HFFc6 (cell line): ENCODE results near the gene MOSPD3. TPM values are rescaled to one million over a fixed set of nuclear protein-coding genes. Genes with fewer than 3 reads are reported as not detected.

Experiments
- DNase-seq: peaks from one replicate; pipeline ENCODE4 v3.0.0-alpha.2; 2018
- H3K27ac Mint-ChIP-seq: 2 replicates; pipeline ENCODE4 v1.8.0; 2020; ENCODE audit warnings: mild to moderate bottlenecking, mixed read lengths
- H3K27me3 Mint-ChIP-seq: 2 replicates; pipeline ENCODE4 v1.8.0; 2021; ENCODE audit warnings: mild to moderate bottlenecking, moderate library complexity, mixed read lengths; ENCODE audit not compliant: insufficient read depth
- H3K36me3 Mint-ChIP-seq: 2 replicates; pipeline ENCODE4 v1.8.0; 2021; ENCODE audit warnings: low read depth, mixed read lengths
- H3K4me1 Mint-ChIP-seq: 2 replicates; pipeline ENCODE4 v1.8.0; 2020; ENCODE audit warnings: low read depth, mixed read lengths
- H3K4me3 Mint-ChIP-seq: 2 replicates; pipeline ENCODE4 v1.8.0; 2020; ENCODE audit warnings: mild to moderate bottlenecking, moderate library complexity, mixed read lengths
- H3K9me3 Mint-ChIP-seq: 2 replicates; pipeline ENCODE4 v1.8.0; 2020; ENCODE audit warnings: mild to moderate bottlenecking, mixed read lengths
- total RNA-seq, 6 experiments: library from RNA; stranded (reverse); fragmentation: NEBNext Ultra II Directional; extraction: Animal tissue kit (Norgen Biotek cat#: 25700); gene quantifications; 2 replicates in 1 of 6; 3 replicates in 5 of 6; pipeline ENCODE4 v1.2.3, GENCODE V29; 2021
- TF ChIP-seq, protein P1 (sequence below): fragments of 200-600 bp; sonication (generic); IDR thresholded peaks from 2 replicates; pipeline ENCODE4 v1.5.0; 2021; ENCODE audit warnings: antibody characterized with exemption, mild to moderate bottlenecking

MOSPD3 gene
- total RNA-seq, 6 experiments from 2014 or later = 14.6 to 19.0 (median 17.4) TPM

DNA sequence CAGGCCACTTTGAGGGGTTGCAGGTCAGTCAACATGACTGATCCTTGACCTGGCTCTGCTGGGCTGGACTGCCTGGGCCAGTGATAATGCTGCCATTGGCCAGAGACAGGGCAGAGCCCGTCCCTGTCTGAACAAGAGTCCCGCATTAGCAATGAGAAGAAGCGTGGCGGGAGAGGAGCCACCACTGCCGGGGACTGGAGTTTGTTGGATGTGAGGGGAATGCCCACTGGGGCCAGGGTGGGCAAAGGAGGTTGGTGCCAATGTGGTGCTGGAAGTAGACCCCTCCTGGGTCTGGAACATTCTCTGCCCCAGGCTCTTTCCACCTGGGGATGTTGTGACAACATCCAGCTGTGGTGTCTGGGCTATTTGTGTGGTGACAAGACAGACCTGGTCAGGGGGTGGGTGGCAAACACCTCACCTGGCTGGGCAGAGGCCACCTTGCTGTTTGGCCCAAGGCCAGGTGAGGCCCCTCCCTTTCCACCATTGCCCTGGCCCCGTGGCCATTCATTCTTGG lies 46.3 kb upstream of the MOSPD3 start:
- no peak overlapping the region for H3K4me3 Mint-ChIP-seq
- peaks cover 15% of the 10 kb centered on the region; the same call in 1 of the 2 replicates for H3K4me1 Mint-ChIP-seq
- no peaks in the 10 kb centered on the region for H3K36me3 Mint-ChIP-seq
- peaks cover 6% of the 10 kb centered on the region for H3K27me3 Mint-ChIP-seq
- DNase-seq = no peak
- TF ChIP-seq, protein P1, sequence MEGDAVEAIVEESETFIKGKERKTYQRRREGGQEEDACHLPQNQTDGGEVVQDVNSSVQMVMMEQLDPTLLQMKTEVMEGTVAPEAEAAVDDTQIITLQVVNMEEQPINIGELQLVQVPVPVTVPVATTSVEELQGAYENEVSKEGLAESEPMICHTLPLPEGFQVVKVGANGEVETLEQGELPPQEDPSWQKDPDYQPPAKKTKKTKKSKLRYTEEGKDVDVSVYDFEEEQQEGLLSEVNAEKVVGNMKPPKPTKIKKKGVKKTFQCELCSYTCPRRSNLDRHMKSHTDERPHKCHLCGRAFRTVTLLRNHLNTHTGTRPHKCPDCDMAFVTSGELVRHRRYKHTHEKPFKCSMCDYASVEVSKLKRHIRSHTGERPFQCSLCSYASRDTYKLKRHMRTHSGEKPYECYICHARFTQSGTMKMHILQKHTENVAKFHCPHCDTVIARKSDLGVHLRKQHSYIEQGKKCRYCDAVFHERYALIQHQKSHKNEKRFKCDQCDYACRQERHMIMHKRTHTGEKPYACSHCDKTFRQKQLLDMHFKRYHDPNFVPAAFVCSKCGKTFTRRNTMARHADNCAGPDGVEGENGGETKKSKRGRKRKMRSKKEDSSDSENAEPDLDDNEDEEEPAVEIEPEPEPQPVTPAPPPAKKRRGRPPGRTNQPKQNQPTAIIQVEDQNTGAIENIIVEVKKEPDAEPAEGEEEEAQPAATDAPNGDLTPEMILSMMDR = no peak
- H3K27ac Mint-ChIP-seq = no peak overlapping the region
- H3K9me3 Mint-ChIP-seq = no peaks in the 10 kb centered on the region

DNA sequence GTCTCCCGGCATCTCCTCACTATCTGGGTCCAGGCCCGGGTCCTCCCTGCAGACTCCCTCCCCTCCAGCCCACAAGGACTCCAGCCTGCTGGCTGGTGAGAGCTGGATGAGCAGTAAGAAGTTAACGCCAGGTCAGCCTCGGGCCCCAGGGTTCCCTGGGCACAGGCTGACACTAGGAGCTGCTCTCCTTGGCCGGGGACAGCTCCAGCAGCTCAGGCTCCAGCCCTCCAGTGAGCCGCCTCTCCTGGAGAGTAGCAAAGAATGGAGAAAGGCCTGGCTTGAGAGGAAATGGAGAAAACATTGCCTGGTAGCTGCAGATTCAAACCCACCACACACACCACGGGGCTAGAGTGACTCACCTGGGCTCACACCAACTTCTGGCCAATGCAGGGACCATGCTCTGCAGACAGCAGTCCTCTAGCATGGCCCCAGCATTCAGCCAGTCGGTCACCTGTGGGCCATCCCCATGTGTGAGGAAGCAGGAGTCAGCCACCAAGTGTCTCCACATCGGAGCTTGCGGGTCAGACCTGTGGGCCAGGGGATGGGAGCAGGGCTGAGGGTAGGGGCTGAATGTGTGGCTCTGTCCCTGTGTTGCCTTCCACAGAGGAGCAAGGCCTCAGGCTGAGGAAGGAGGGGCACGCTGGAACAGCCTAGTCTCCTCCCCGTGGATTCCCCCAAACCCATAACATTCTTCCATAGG lies 45.2 kb upstream of the MOSPD3 start:
- H3K4me3 Mint-ChIP-seq = no peak overlapping the region
- TF ChIP-seq, protein P1 = no peak
- H3K4me1 Mint-ChIP-seq = peaks cover 15% of the 10 kb centered on the region; the same call in 1 of the 2 replicates
- peaks cover 10% of the 10 kb centered on the region for H3K27me3 Mint-ChIP-seq
- peak; percentile 24 for DNase-seq
- no peak overlapping the region; the same call in 1 of the 2 replicates for H3K27ac Mint-ChIP-seq
- H3K9me3 Mint-ChIP-seq = no peaks in the 10 kb centered on the region
- no peaks in the 10 kb centered on the region for H3K36me3 Mint-ChIP-seq

DNA sequence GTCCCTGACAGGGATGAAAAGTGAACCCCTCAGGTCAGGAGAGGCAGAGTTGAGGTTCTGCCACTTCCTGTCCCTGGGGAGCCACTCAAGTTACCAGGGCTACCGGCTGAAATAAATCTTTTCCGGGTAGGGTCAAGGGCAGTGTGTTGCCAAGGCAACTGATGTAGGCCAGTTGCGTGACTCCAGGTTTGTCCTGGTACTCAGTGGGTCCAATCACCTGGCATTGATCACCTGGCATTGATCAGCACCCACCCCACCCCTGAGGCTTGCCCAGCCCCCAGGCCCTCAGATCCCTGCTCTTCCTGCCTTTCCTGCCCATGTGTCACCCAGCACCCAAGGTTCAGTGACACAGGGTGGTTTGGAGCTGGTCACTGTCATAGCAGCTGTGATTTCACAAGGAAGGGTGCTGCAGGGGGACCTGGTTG lies 44.6 kb upstream of the MOSPD3 start:
- no peak overlapping the region for H3K4me3 Mint-ChIP-seq
- peaks cover 13% of the 10 kb centered on the region for H3K27me3 Mint-ChIP-seq
- no peak for DNase-seq
- H3K27ac Mint-ChIP-seq = no peak overlapping the region
- H3K4me1 Mint-ChIP-seq = peaks cover 15% of the 10 kb centered on the region; the same call in 1 of the 2 replicates
- no peaks in the 10 kb centered on the region for H3K9me3 Mint-ChIP-seq
- TF ChIP-seq, protein P1 = no peak
- no peaks in the 10 kb centered on the region for H3K36me3 Mint-ChIP-seq

DNA sequence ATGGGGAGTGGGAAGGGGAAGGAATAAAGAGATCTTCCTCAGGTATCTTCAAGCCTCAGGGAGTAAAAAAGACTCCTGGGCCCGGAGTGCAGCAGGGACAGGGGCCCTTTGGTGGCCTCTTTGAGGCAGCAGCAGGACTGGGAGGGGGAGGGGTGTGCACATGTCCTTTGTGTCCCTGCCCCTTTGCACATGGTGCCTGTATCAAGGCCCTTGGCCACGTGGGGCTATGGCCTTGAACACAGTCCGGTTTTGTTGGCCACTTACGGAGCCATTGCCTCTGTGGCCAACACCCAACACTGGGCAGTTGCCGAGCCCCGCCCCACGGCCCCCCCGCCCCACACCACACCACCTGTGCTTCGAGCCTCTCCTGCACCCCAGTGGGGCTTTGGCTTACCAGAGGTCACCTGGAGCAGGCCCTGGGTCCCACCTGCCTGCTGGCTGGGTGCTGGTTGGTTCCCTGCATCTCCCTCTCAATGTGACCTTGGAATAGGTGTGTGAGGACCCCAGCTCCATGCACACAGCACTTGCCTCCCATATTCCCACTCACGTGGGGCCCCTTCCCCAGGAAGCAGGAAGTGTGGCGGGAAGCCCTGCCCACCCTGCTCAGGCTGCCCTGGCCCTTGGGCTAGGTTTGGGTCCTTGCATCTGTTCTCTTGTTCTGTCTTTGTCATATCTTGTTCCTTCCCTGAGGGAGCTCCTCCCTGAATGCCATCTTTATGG lies 44.0 kb upstream of the MOSPD3 start:
- H3K27ac Mint-ChIP-seq = no peak overlapping the region
- DNase-seq = no peak
- no peak overlapping the region for H3K4me3 Mint-ChIP-seq
- peaks cover 15% of the 10 kb centered on the region; the same call in 1 of the 2 replicates for H3K4me1 Mint-ChIP-seq
- H3K36me3 Mint-ChIP-seq = no peaks in the 10 kb centered on the region
- no peaks in the 10 kb centered on the region for H3K9me3 Mint-ChIP-seq
- TF ChIP-seq, protein P1 = no peak
- H3K27me3 Mint-ChIP-seq = peaks cover 13% of the 10 kb centered on the region

DNA sequence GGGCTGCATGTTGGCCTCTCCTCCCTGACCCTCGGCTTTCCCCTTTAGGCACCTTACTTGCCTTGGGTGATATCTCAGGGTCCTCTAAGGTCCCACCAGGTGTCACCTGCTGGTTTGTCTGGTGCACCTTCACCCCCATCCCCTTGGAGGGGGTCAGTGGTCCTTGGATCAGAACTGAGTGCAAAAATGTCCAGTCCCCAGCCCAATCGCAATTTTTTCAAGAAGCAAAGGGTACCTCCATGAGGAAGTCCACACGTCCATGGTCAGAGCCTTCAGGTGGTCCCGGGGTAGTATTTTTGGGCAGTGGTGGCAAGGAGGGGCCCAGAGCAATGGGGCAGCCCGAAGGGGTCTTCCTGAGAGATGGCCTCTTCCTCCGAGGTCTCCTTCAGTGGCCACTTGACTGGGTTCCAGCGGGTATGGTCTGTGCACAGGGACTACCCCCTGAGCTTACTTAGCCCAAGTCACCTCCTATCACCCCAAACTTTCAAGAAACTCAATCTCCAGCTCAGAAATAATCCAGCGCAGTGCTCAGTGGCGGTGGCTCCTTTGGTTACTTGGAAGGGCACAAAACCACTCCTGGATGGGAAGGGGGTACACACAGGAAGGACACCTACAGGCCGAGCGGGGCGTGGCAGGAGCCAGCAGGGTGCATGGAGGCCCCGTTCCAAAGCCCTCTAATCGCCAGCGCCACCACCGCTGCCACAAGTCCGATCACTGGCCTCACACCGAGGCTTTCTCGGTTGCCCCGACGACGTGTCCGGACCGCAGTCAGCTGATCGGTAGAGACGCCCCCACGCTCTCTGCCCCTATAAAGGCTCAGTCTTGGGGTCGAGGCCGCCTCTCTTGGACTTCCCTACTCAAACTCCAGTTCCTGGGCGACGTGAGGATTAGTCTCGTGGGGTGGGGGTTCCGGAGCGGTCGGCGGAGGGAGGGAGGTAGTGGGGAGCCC lies 43.2 kb upstream of the MOSPD3 start:
- Mint-ChIP-seq H3K9me3 (no peaks in the 10 kb centered on the region), H3K36me3 (no peaks in the 10 kb centered on the region), H3K27me3 (peaks cover 13% of the 10 kb centered on the region), H3K4me3 (no peak overlapping the region), H3K4me1 (peaks cover 15% of the 10 kb centered on the region; the same call in 1 of the 2 replicates), H3K27ac (no peak overlapping the region)
- no peak for DNase-seq
- TF ChIP-seq, protein P1 = peak; percentile 67
